Ovary (tissue), 9 donors: Measurements from ENCODE around the gene TRUB1. TPM values are rescaled to one million over a fixed set of nuclear protein-coding genes. Genes with fewer than 3 reads are reported as not detected.

Source experiments
- DNase-seq, 5 donors: peaks; one replicate each; pipeline ENCODE4 v3.0.0-alpha.2; 2019 to 2020
- H3K27ac ChIP-seq, 2 donors: fragments of 200-600 bp; one replicate each; pipeline versions ENCODE4 v1.5.1 to v1.8.0; 2019 to 2022
- H3K27me3 ChIP-seq: fragments of 200-600 bp; one replicate; pipeline ENCODE4 v1.8.0; 2022
- H3K36me3 ChIP-seq: fragments of 200-600 bp; sonication (generic); one replicate; pipeline ENCODE4 v1.5.1; 2019
- H3K4me1 ChIP-seq: one replicate; pipeline ENCODE4 v1.8.1; 2013; ENCODE audit warnings: mild to moderate bottlenecking, moderate library complexity; ENCODE audit not compliant: insufficient read depth
- H3K4me3 ChIP-seq: fragments of 200-600 bp; sonication (generic); one replicate; pipeline ENCODE4 v1.5.1; 2017
- H3K9me3 ChIP-seq, 2 donors: fragments of 200-600 bp in 1 of 2; sonication (generic) in 1 of 2; one replicate each; pipeline versions ENCODE4 v1.5.1 to v1.8.1; 2013 to 2019; ENCODE audit warnings: mild to moderate bottlenecking in 1 of 2, moderate library complexity in 1 of 2
- CTCF ChIP-seq, 3 donors: fragments of 450-650 bp in 2 of 3; fragments of 200-600 bp in 1 of 3; IDR thresholded peaks; one replicate each; pipeline versions ENCODE4 v1.5.1 to v1.8.0; 2016 to 2022; ENCODE audit warnings: antibody characterized with exemption in 3 of 3, mild to moderate bottlenecking in 1 of 3
- EP300 ChIP-seq: sonication (generic); formaldehyde crosslinking; IDR thresholded peaks from one replicate; pipeline ENCODE4 v1.6.1; 2017; ENCODE audit warnings: antibody characterized with exemption
- POLR2A ChIP-seq: fragments of 450-650 bp; IDR thresholded peaks from one replicate; pipeline ENCODE4 v1.6.1; 2017; ENCODE audit warnings: antibody characterized with exemption, mild to moderate bottlenecking, moderate library complexity
- WGBS, 3 donors: extraction: QIAGEN DNeasy Blood & Tissue Kit in 1 of 3; methylation state at CpG; one replicate each; pipeline versions ENCODE4 v1.1.5 to v1.1.7; 2013 to 2017; 5-methylcytosine and 5-hydroxymethylcytosine counted together
- intact Hi-C, 4 donors: fragments of 100-400 bp; cut with DNase I; formaldehyde crosslinking; loops; one replicate each; pipeline versions ENCODE4 v1.11.0 to v1.15.1; 2022 to 2023
- polyA plus RNA-seq, 2 donors: library from polyadenylated mRNA; stranded (reverse); fragments of 200-250 nt in 1 of 2; fragments of 350-450 nt in 1 of 2; fragmentation: Illumina TruSeq in 1 of 2; extraction: RNeasy Lipid Tissue Mini Kit (QIAGEN cat#74804) in 1 of 2; gene quantifications; one replicate each; pipeline ENCODE4 v1.2.3, GENCODE V29; 2013 to 2014
- total RNA-seq, 7 donors: library from RNA; depleted of rRNA in 2 of 7; stranded (reverse); fragments of >200 nt in 2 of 7; fragmentation: NEBNext Ultra II Directional in 3 of 7; extraction: Animal tissue kit (Norgen Biotek cat#: 25700) in 3 of 7; gene quantifications; one replicate each; pipeline versions ENCODE4 v1.1.0 to v1.2.4, GENCODE V29; 2016 to 2023
- donor health status: DM: no; HTN: no; CAD: no; lungs with moderate emphysema.
- donor health status: DM: no; HTN: no; CAD: no.
- donor health status: Bipolar disorder and iron deficiency.
- donor health status: DM: yes; HTN: yes; CAD: no.
- donor health status: DM: no; HTN: no; CAD: no.
- donor health status: DM: yes; HTN: yes; CAD: no.

The TRUB1 gene
- total and polyA plus RNA-seq, 9 donors, result 9.6 to 36.1 (median 17.4) TPM

- WGBS, 3 donors, result 70 to 83% (median 79%) methylated on average over 3 of the region's 3 CpGs
- Histone ChIP-seq H3K27ac (no peak overlapping the region), H3K27me3 (no peaks in the 10 kb centered on the region), H3K4me3 (no peak overlapping the region), H3K36me3 (no peaks in the 10 kb centered on the region), H3K9me3 (no peaks in the 10 kb centered on the region), H3K4me1 (no peaks in the 10 kb centered on the region)
- no peak for DNase-seq
- TF ChIP-seq CTCF (IDR thresholded peaks at IDR 0.05), result no peak
- intact Hi-C loops, result no loop called here
Measured at GRCh38 chr10:114917927-114918672, 19.9 kb upstream of the TRUB1 start.

- DNase-seq, result no peak
- Histone ChIP-seq H3K36me3 (no peaks in the 10 kb centered on the region), H3K4me1 (no peaks in the 10 kb centered on the region), H3K4me3 (no peak overlapping the region), H3K27ac (no peak overlapping the region), H3K9me3 (no peaks in the 10 kb centered on the region), H3K27me3 (no peaks in the 10 kb centered on the region)
- intact Hi-C loops, result no loop called here
- TF ChIP-seq POLR2A, result no peak
- TF ChIP-seq EP300, result no peak
- no peak for TF ChIP-seq CTCF (IDR thresholded peaks at IDR 0.05)
- 91 to 99% (median 93%) methylated on average over 1 of the region's 1 CpG for WGBS, 3 donors
Measured at GRCh38 chr10:114920459-114920858, 17.5 kb upstream of the TRUB1 start.

GRCh38 chr10:114922003-114922402 lies 16.0 kb upstream of the TRUB1 start:
- intact Hi-C loops, result no loop called here
- no peak overlapping the region for H3K4me3 ChIP-seq
- DNase-seq, result no peak
- no peak for TF ChIP-seq CTCF (IDR thresholded peaks at IDR 0.05)
- TF ChIP-seq POLR2A, result no peak
- TF ChIP-seq EP300, result no peak
- H3K36me3 ChIP-seq, result no peaks in the 10 kb centered on the region
- H3K27ac ChIP-seq, result no peak overlapping the region
- 71 to 72% (median 72%) methylated on average over 4 of the region's 4 CpGs for WGBS, 3 donors
- no peaks in the 10 kb centered on the region for H3K4me1 ChIP-seq
- no peaks in the 10 kb centered on the region for H3K9me3 ChIP-seq
- no peaks in the 10 kb centered on the region for H3K27me3 ChIP-seq

- H3K4me1 ChIP-seq, result no peaks in the 10 kb centered on the region
- H3K9me3 ChIP-seq, result no peaks in the 10 kb centered on the region
- TF ChIP-seq CTCF (IDR thresholded peaks at IDR 0.05), result no peak
- no peak for TF ChIP-seq EP300
- DNase-seq, result no peak
- H3K27ac ChIP-seq, result no peak overlapping the region
- H3K27me3 ChIP-seq, result no peaks in the 10 kb centered on the region
- intact Hi-C loops, result no loop called here
- WGBS, 3 donors, result 94 to 97% (median 95%) methylated on average over 2 of the region's 2 CpGs
- no peak overlapping the region for H3K4me3 ChIP-seq
- H3K36me3 ChIP-seq, result no peaks in the 10 kb centered on the region
Measured at GRCh38 chr10:114923551-114923950, 14.4 kb upstream of the TRUB1 start.
